Neural cell (in vitro differentiated cells): ENCODE results near the gene MASTL. TPM values are rescaled to one million over a fixed set of nuclear protein-coding genes. Genes with fewer than 3 reads are reported as not detected.

Source experiments
- H2AFZ ChIP-seq: fragments of 200-600, 300-800 bp; sonication (generic), shearing (Covaris generic); 2 replicates; pipeline ENCODE4 v1.6.0; 2014; ENCODE audit warnings: low read depth, mild to moderate bottlenecking, antibody characterized with exemption, low read length, moderate library complexity
- H3F3A ChIP-seq: fragments of 200-600 bp; shearing (Covaris generic); 2 replicates; pipeline ENCODE4 v1.6.1; 2016; ENCODE audit warnings: mild to moderate bottlenecking, moderate library complexity, mixed read lengths, antibody characterized with exemption, low read length; ENCODE audit not compliant: insufficient read depth, poor library complexity, severe bottlenecking
- H3K27ac ChIP-seq: fragments of 200-600, 300-800 bp; sonication (generic), shearing (Covaris generic); 2 replicates; pipeline ENCODE4 v1.5.1; 2014; ENCODE audit warnings: mild to moderate bottlenecking, low read length, moderate library complexity
- H3K27me3 ChIP-seq: fragments of 300-800, 200-600 bp; sonication (generic), shearing (Covaris generic); 2 replicates; pipeline ENCODE4 v1.6.0; 2014; ENCODE audit warnings: mild to moderate bottlenecking, low read depth, low read length, moderate library complexity; ENCODE audit not compliant: insufficient read depth
- H3K36me3 ChIP-seq: fragments of 300-800, 200-600 bp; sonication (generic), shearing (Covaris generic); 2 replicates; pipeline ENCODE4 v1.5.1; 2014; ENCODE audit warnings: mild to moderate bottlenecking, antibody characterized with exemption, low read length, moderate library complexity; ENCODE audit not compliant: insufficient read depth
- H3K4me2 ChIP-seq: fragments of 300-800, 200-600 bp; sonication (generic), shearing (Covaris generic); 2 replicates; pipeline ENCODE4 v1.6.0; 2014; ENCODE audit warnings: mild to moderate bottlenecking, low read length
- H3K4me3 ChIP-seq: fragments of 300-800, 200-600 bp; sonication (generic), shearing (Covaris generic); 2 replicates; pipeline ENCODE4 v1.5.1; 2014; ENCODE audit warnings: mild to moderate bottlenecking, low read length, moderate library complexity
- H3K79me2 ChIP-seq: fragments of 200-600 bp; shearing (Covaris generic); replicated peaks from 2 replicates; pipeline ENCODE4 v1.6.0; 2014; ENCODE audit warnings: mild to moderate bottlenecking, low read length, moderate library complexity; ENCODE audit not compliant: insufficient read depth
- H3K9ac ChIP-seq: fragments of 300-800, 200-600 bp; sonication (generic), shearing (Covaris generic); 2 replicates; pipeline ENCODE4 v1.6.1; 2016; ENCODE audit warnings: mild to moderate bottlenecking, low read length, mixed read lengths
- H3K9me2 ChIP-seq: fragments of 200-600 bp; shearing (Covaris generic); 2 replicates; pipeline ENCODE4 v1.6.1; 2016; ENCODE audit warnings: mild to moderate bottlenecking, low read length, mixed read lengths; ENCODE audit not compliant: insufficient read depth
- H3K9me3 ChIP-seq: fragments of 200-600, 300-800 bp; sonication (generic), shearing (Covaris generic); 2 replicates; pipeline ENCODE4 v1.6.1; 2016; ENCODE audit warnings: mild to moderate bottlenecking, mixed run types, low read length, moderate library complexity, mixed read lengths
- H4K20me1 ChIP-seq: fragments of 200-600 bp; shearing (Covaris generic); 2 replicates; pipeline ENCODE4 v1.6.1; 2016; ENCODE audit warnings: mild to moderate bottlenecking, mixed run types; ENCODE audit not compliant: insufficient read depth
- EP300 ChIP-seq: fragments of 450-650 bp; conservative IDR thresholded peaks from 2 replicates; pipeline ENCODE4 v1.6.1; 2014; ENCODE audit warnings: antibody characterized with exemption, mild to moderate bottlenecking, moderate library complexity; ENCODE audit not compliant: poor library complexity, severe bottlenecking
- EZH2 ChIP-seq: fragments of 200-600, 300-800 bp; shearing (Covaris generic), sonication (generic); IDR thresholded peaks from 2 replicates; pipeline ENCODE4 v1.6.1; 2014; ENCODE audit warnings: antibody characterized with exemption, low read length, borderline replicate concordance, mild to moderate bottlenecking; ENCODE audit not compliant: insufficient read depth, poor library complexity, severe bottlenecking
- MXI1 ChIP-seq: fragments of 450-650 bp; conservative IDR thresholded peaks from 2 replicates; pipeline ENCODE4 v1.6.1; 2014; ENCODE audit warnings: antibody characterized with exemption, mild to moderate bottlenecking; ENCODE audit not compliant: poor library complexity, severe bottlenecking
- POLR2AphosphoS5 ChIP-seq: IDR thresholded peaks from 2 replicates; pipeline ENCODE4 v1.6.1; 2012
- RAD21 ChIP-seq: fragments of 450-650 bp; conservative IDR thresholded peaks from 2 replicates; pipeline ENCODE4 v1.6.1; 2014; ENCODE audit warnings: antibody characterized with exemption, mild to moderate bottlenecking, moderate library complexity
- SMC3 ChIP-seq: fragments of 450-650 bp; conservative IDR thresholded peaks from 2 replicates; pipeline ENCODE4 v1.6.1; 2014; ENCODE audit warnings: antibody characterized with exemption, mild to moderate bottlenecking, moderate library complexity; ENCODE audit not compliant: poor library complexity
- TAF1 ChIP-seq: IDR thresholded peaks from 2 replicates; pipeline ENCODE4 v1.6.1; 2012; ENCODE audit warnings: low read depth
- polyA plus RNA-seq: library from polyadenylated mRNA; depleted of rRNA; stranded (reverse); fragments of >200 nt; gene quantifications from 2 replicates; pipeline ENCODE4 v1.2.3, GENCODE V29; 2014
- TF ChIP-seq, protein P1 (sequence below): IDR thresholded peaks from 2 replicates; pipeline ENCODE4 v1.6.1; 2012; ENCODE audit warnings: borderline replicate concordance
- TF ChIP-seq, protein P2 (sequence below): fragments of 450-650 bp; IDR thresholded peaks from 2 replicates; pipeline ENCODE4 v1.5.1; 2014; ENCODE audit warnings: antibody characterized with exemption, mild to moderate bottlenecking, moderate library complexity; ENCODE audit not compliant: poor library complexity, severe bottlenecking

MASTL gene
- polyA plus RNA-seq, 1 donor from 2014 or later, result 7.1 TPM

DNA sequence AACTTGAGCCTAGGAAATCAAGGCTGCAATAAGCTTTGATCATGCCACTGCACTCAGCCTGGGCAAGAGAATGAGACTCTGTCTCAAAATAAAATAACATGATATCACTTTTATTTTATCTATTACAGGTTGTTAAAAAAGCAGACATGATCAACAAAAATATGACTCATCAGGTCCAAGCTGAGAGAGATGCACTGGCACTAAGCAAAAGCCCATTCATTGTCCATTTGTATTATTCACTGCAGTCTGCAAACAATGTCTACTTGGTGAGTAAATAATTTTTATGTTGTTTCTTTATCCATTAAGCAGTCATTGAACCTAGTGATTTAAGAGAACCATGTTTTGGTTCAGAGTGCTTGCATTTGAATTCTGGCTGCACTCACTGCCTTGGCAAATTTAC is 3.3 kb downstream of the MASTL start:
- Histone ChIP-seq H3K9ac (no peak overlapping the region), H2AFZ (no peak overlapping the region), H3K27me3 (no peaks in the 10 kb centered on the region), H3K79me2 (peaks cover 18% of the 10 kb centered on the region), H4K20me1 (no peaks in the 10 kb centered on the region), H3K9me2 (no peaks in the 10 kb centered on the region), H3K4me2 (no peak overlapping the region), H3K36me3 (no peaks in the 10 kb centered on the region), H3F3A (peaks cover 9% of the 10 kb centered on the region), H3K9me3 (no peaks in the 10 kb centered on the region), H3K4me3 (no peak overlapping the region), H3K27ac (no peak overlapping the region)
- TF ChIP-seq RAD21, result no peak
- TF ChIP-seq, protein P1, sequence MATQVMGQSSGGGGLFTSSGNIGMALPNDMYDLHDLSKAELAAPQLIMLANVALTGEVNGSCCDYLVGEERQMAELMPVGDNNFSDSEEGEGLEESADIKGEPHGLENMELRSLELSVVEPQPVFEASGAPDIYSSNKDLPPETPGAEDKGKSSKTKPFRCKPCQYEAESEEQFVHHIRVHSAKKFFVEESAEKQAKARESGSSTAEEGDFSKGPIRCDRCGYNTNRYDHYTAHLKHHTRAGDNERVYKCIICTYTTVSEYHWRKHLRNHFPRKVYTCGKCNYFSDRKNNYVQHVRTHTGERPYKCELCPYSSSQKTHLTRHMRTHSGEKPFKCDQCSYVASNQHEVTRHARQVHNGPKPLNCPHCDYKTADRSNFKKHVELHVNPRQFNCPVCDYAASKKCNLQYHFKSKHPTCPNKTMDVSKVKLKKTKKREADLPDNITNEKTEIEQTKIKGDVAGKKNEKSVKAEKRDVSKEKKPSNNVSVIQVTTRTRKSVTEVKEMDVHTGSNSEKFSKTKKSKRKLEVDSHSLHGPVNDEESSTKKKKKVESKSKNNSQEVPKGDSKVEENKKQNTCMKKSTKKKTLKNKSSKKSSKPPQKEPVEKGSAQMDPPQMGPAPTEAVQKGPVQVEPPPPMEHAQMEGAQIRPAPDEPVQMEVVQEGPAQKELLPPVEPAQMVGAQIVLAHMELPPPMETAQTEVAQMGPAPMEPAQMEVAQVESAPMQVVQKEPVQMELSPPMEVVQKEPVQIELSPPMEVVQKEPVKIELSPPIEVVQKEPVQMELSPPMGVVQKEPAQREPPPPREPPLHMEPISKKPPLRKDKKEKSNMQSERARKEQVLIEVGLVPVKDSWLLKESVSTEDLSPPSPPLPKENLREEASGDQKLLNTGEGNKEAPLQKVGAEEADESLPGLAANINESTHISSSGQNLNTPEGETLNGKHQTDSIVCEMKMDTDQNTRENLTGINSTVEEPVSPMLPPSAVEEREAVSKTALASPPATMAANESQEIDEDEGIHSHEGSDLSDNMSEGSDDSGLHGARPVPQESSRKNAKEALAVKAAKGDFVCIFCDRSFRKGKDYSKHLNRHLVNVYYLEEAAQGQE, result no peak

DNA sequence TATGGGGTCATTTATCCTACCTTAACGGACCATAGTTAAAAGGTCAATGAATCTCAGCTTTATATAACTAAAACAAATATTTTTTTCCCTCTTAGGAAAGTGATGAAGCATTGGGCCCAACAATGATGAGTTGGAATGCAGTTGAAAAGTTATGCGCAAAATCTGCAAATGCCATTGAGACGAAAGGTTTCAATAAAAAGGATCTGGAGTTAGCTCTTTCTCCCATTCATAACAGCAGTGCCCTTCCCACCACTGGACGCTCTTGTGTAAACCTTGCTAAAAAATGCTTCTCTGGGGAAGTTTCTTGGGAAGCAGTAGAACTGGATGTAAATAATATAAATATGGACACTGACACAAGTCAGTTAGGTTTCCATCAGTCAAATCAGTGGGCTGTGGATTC is 14.7 kb downstream of the MASTL start:
- Histone ChIP-seq H3K4me3 (no peak overlapping the region), H3K9me3 (no peaks in the 10 kb centered on the region), H4K20me1 (no peaks in the 10 kb centered on the region), H3K27me3 (no peaks in the 10 kb centered on the region), H3K4me2 (no peak overlapping the region), H2AFZ (no peak overlapping the region), H3K9me2 (no peaks in the 10 kb centered on the region), H3K27ac (no peak overlapping the region), H3K36me3 (no peaks in the 10 kb centered on the region), H3K9ac (no peak overlapping the region), H3F3A (no peaks in the 10 kb centered on the region), H3K79me2 (no peaks in the 10 kb centered on the region)
- TF ChIP-seq RAD21, result no peak
- no peak for TF ChIP-seq MXI1
- TF ChIP-seq EZH2, result no peak
- no peak for TF ChIP-seq SMC3
- TF ChIP-seq TAF1, result no peak
- TF ChIP-seq, protein P1, result no peak
- no peak for TF ChIP-seq POLR2AphosphoS5
- TF ChIP-seq, protein P2, sequence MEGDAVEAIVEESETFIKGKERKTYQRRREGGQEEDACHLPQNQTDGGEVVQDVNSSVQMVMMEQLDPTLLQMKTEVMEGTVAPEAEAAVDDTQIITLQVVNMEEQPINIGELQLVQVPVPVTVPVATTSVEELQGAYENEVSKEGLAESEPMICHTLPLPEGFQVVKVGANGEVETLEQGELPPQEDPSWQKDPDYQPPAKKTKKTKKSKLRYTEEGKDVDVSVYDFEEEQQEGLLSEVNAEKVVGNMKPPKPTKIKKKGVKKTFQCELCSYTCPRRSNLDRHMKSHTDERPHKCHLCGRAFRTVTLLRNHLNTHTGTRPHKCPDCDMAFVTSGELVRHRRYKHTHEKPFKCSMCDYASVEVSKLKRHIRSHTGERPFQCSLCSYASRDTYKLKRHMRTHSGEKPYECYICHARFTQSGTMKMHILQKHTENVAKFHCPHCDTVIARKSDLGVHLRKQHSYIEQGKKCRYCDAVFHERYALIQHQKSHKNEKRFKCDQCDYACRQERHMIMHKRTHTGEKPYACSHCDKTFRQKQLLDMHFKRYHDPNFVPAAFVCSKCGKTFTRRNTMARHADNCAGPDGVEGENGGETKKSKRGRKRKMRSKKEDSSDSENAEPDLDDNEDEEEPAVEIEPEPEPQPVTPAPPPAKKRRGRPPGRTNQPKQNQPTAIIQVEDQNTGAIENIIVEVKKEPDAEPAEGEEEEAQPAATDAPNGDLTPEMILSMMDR, result no peak
- no peak for TF ChIP-seq EP300
